ENCODE measurements around the gene IFT43.

The IFT43 gene

DNA sequence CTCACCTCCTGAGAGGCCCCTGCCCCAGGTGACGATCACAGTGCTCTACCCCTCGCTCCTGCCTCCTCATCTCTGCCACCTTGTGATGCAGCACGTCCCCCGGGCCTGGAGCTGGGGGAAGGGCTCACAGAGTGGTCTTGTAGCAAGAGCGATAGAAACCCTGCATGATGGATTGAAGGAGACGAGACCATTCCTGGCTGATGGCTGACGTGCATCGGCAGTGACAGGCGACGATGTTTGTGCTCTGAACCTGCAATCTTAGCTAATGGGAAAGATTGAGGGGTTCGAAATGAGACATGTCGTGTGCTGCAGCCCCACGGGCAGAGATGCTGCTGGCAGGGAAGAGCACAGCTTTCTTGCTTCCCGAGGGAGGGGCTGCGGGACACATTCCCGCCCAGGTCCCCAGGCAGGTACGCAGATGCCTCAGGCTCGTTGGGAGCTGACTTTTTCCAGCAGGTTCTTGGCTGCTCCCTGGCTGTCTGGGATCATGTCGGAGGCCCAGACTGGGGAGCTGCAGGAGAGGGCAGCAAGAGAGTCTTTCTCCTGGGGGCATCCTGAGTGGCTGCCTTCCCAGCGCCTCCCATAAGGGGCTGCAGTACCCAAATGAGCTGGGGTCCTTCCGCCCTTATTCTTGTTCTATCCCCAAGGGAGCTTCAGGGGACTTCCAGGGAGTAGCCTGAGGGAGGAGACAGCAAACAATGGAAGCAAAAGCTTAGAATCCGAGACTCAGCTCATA, 127.5 kb downstream of the IFT43 start:
- DNase-seq (ENCODE audit: low spot score), result no peak

GRCh38 chr14:76113691-76114090, 128.1 kb downstream of the IFT43 start:
- no peak for DNase-seq (ENCODE audit: low spot score)

DNA sequence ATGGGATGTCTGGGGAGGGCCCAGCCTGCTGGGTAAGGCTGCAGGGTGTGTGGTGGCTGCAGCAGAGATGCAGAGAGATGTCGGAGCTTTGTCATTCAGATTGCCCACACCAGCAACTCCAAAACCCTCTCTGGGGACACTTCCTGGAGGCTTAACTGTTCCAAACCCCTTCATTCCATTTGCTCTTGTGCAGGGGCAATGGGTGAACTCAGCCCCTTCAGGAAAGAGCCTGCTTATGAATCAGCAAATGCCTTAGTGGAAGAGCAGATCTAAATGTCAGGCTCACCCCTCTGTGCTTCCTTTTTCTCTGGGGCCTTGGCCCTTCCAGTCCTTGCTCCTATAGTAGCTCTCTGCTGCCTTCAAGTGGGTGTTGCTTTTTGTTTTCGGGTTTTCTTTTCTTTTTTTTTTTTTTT, 129.5 kb downstream of the IFT43 start:
- no peak for DNase-seq (ENCODE audit: low spot score)

DNA sequence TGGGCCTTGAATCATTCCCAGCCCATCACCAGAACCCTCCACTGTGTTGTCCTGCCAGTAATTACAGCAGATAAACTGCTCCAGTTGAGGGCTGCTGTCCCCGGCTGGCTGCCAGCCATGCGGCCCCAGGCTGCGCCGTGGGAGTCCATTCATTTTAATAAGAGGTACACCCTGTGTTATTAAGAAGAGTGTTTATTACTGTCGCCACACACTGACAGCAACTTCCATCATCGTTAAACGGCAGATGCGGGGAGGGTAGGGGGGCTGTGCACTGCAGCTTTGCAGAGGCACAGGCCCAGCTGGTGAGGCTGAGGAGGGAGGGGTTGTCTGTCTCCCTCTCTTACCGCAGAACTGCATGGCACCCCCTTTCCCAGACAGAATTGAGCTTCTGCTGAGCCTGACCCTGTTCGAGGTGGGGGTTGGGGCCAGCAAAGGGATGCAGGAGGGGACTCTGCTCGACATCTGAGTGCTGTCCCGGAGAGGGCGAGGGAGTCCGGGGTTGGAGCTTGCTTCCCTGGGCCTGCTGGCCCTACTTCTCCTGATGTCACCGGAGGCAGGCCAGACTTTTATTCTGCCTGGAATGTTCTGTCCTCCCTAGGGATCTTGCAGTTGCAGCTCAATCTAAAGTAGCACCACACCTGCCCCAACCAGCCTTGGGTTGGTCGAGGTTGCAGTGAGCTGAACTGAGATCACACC, 132.4 kb downstream of the IFT43 start:
- DNase-seq (ENCODE audit: low spot score), result no peak

GRCh38 chr14:76118594-76118993, 133.0 kb downstream of the IFT43 start:
- no peak for DNase-seq (ENCODE audit: low spot score)

DNA sequence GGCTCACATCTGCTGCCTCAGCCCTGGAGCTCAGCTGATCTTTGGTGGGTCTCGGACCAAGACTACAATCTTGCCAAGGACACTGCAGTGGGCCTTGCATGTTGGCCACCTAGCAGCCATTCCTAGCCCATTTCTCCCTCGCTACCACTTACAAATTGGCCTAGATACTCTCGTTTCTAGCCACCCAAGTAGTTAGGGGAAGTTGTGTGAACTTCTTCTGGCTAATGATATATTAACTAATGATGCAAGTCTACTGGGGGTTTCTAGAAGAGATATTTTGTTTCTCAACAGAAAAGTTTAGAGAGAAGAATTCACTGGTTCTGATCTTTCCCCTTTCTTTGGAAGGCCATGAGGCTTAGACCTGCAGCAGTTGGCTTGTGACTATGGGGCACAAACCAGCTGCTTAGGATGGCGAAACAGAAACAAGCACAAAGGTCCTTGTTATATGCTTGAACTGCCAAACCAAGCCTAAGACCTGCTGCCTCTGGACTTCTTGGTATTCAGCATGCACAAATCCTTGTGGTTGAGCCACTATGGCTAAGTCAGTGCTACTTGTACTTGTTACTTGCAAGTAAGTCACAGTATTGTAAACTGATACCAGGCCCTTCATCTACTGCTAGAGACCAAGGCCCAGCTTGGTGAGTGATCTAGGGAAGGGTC, 135.7 kb downstream of the IFT43 start:
- no peak for DNase-seq (ENCODE audit: low spot score)

DNA sequence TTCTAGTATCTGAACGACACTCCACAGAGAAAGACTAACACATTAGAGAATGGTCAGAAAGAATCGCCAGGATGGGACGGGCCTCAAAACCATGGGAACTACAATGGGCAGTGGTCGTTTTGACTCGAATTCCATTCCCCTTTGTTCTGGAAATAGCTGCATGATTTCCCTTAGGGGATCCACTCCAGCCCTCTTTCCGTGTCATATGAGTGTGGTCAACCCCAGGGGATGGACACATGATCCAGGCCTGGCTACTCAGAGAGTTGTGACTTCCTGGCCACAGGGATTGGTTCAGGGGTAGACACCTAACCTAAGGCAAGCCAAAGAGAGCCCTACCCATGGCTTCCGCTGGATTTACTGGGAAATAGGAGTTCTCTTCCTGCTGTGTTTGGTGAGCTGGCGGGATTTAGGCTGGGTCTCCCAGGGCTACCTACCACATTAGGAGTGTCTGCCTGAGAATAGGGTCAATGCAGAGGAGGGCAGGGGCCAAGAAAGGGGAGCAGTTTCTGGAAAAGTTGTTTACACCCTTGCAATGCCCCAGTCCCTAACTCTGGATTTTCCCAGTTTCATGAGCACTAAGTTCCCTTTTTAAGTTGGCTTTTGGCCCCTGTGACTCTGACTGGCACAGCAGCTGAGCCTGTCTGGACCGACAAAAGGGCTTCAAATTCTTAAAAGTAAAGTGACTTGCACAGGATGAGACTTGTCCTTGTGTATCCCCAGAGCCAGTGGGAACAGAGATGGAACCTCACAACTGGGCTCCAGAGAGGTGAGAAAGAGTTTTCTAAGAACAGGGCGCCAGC, 138.1 kb downstream of the IFT43 start:
- no peak for DNase-seq (ENCODE audit: low spot score)

DNA sequence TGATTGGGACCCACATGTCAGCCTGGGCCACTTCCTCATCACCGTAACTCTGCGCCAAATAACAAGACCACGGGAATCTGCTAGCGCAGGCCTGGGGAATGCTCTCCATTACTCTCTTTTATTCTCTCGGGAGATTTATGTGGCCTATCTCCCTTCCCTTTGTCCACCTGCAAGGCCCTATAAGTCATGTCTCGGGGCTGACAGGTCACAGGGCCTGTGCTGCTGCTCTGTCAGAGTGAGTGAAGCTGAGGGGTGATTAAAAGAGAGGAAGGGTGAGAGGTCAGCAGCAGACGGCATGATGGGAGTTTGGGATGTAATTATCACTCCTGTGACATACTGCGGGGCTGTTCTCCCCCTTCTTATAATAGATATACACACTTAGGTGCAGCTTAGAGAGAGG, 139.9 kb downstream of the IFT43 start:
- DNase-seq (ENCODE audit: low spot score), result no peak

- no peak for DNase-seq (ENCODE audit: low spot score)
These were observed 140.5 kb downstream of the IFT43 start for GRCh38 chr14:76126076-76126475.

GRCh38 chr14:76129851-76130576, 144.5 kb downstream of the IFT43 start:
- no peak for DNase-seq (ENCODE audit: low spot score)

DNA sequence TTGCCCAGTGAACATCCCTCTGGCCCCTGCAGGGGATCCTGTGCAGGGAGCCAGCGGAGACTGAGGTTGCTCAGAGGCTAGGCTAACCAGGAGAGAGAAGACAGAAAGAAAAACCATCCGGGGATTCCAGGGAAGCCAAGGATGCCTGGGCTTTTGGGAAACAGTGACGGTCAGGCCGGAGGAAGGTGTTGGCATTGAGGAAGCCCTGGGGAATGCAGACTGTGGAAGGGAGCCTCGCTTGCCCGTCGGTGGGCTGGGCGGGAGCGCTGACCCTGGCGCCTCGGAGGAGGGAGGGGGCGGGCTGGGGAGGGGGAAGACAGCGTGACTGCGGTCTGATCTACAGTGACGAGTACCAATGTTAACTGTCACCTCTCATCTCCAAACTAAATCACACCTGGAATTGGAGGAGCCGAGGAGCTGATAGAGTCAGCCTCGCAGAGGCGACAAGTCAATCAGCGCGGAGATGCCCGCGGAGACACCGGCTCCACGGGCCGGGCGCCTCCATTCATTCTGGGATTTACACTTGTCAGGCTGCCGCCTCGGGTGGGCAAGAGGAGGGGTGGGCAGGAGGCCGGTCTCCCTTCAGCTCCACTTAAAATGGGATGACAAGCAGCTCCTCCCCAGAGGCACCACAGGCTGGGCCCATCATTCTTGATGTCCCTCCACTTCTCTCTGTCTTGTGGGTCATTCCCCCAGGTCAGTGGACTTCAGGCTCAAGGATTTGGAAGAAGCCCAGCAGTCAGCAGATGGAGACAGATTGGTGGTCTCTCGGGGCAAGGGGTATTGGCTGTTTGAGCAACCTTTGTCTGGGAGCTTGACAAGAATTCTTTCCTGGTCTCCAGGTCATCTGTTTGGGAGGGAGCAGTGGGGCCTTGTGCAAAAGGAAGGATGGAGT, 145.8 kb downstream of the IFT43 start:
- no peak for DNase-seq (ENCODE audit: low spot score)

DNA sequence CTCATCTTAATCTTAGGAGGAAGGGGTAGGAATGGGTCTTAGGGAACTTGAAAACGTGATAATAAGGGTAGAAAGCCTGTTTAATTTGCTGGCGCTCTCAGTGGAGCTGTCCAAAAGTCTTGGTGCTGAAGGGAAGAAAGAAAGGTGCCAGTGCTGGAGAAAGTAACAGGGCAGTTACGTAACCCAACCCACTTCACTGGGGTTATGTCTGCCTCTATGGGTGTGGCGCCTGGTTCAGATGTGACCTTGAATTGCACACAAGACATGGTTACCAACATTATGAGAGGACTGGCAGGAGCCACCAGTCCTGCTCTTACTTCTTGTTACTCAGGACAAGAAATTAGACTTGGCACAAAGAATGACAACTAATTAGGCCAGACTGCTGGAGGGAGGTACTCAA, 147.5 kb downstream of the IFT43 start:
- DNase-seq (ENCODE audit: low spot score), result no peak
